SK-N-SH treated with all-trans-retinoic acid at 6 μM for 48 hours (cell line): ENCODE results near the gene AREL1.

Experiments
- ATAC-seq: fragments of 200-7000 bp; cut with Tn5 transposase; 3 replicates; pipeline ENCODE4 v1.9.1; 2020; ENCODE audit warnings: mild to moderate bottlenecking, moderate library complexity
- ARNTL ChIP-seq: fragments of 450-650 bp; formaldehyde crosslinking; IDR thresholded peaks from 2 replicates; pipeline ENCODE4 v1.5.0; 2020; ENCODE audit warnings: low read depth, mild to moderate bottlenecking, moderate library complexity, borderline replicate concordance
- BACH2 ChIP-seq: fragments of 250-450 bp; sonication (Bioruptor Pico); IDR thresholded peaks from 2 replicates; pipeline ENCODE4 v1.9.0; 2021; ENCODE audit warnings: mild to moderate bottlenecking, borderline replicate concordance
- CSDC2 ChIP-seq: fragments of 250-450 bp; sonication (Bioruptor Pico); IDR thresholded peaks from 2 replicates; pipeline ENCODE4 v1.5.0; 2020; ENCODE audit warnings: mild to moderate bottlenecking, moderate library complexity
- ESRRG ChIP-seq: fragments of 250-450 bp; sonication (Bioruptor Pico); IDR thresholded peaks from 2 replicates; pipeline ENCODE4 v1.6.1; 2021; ENCODE audit warnings: mild to moderate bottlenecking
- GLIS3 ChIP-seq: fragments of 250-450 bp; sonication (Bioruptor Pico); IDR thresholded peaks from 2 replicates; pipeline ENCODE4 v1.5.0; 2020; ENCODE audit warnings: mild to moderate bottlenecking, moderate library complexity
- OSR1 ChIP-seq: fragments of 250-450 bp; sonication (Bioruptor Pico); IDR thresholded peaks from 2 replicates; pipeline ENCODE4 v1.8.0; 2022; ENCODE audit warnings: moderate library complexity, mild to moderate bottlenecking, inconsistent platforms
- SNAI2 ChIP-seq: fragments of 250-450 bp; sonication (Bioruptor Pico); IDR thresholded peaks from 2 replicates; pipeline ENCODE4 v1.5.0; 2020; ENCODE audit warnings: mild to moderate bottlenecking, moderate library complexity
- TCF4 ChIP-seq: fragments of 250-450 bp; sonication (Bioruptor Pico); IDR thresholded peaks from 2 replicates; pipeline ENCODE4 v1.8.0; 2021; ENCODE audit warnings: mild to moderate bottlenecking, moderate library complexity, borderline replicate concordance
- TOX ChIP-seq: fragments of 250-450 bp; sonication (Bioruptor Pico); IDR thresholded peaks from 2 replicates; pipeline ENCODE4 v1.8.0; 2021; ENCODE audit warnings: mild to moderate bottlenecking, moderate library complexity, borderline replicate concordance
- ZC3H10 ChIP-seq: fragments of 250-450 bp; sonication (Bioruptor Pico); IDR thresholded peaks from 2 replicates; pipeline ENCODE4 v1.5.1; 2021; ENCODE audit warnings: mild to moderate bottlenecking, moderate library complexity
- ZFP3 ChIP-seq: fragments of 250-450 bp; sonication (Bioruptor Pico); IDR thresholded peaks from 2 replicates; pipeline ENCODE4 v1.5.0; 2020; ENCODE audit warnings: mild to moderate bottlenecking, moderate library complexity
- ZFP30 ChIP-seq: fragments of 450-650 bp; formaldehyde crosslinking; IDR thresholded peaks from 2 replicates; pipeline ENCODE4 v1.5.0; 2022; ENCODE audit warnings: mild to moderate bottlenecking, moderate library complexity
- ZNF70 ChIP-seq: fragments of 450-650 bp; formaldehyde crosslinking; IDR thresholded peaks from 2 replicates; pipeline ENCODE4 v1.5.0; 2020; ENCODE audit warnings: mild to moderate bottlenecking, moderate library complexity
- ZNF8 ChIP-seq: fragments of 450-650 bp; formaldehyde crosslinking; IDR thresholded peaks from 2 replicates; pipeline ENCODE4 v1.5.0; 2020; ENCODE audit warnings: mild to moderate bottlenecking, moderate library complexity
- TF ChIP-seq, protein P1 (sequence below): fragments of 250-450 bp; sonication (Bioruptor Pico); IDR thresholded peaks from 2 replicates; pipeline ENCODE4 v1.5.1; 2021; ENCODE audit warnings: mild to moderate bottlenecking, moderate library complexity
- TF ChIP-seq, protein P2 (sequence below): fragments of 250-450 bp; sonication (Bioruptor Pico); IDR thresholded peaks from 2 replicates; pipeline ENCODE4 v1.8.0; 2021; ENCODE audit warnings: low read depth, mild to moderate bottlenecking, moderate library complexity, borderline replicate concordance
- TF ChIP-seq, protein P3 (sequence below): fragments of 250-450 bp; sonication (Bioruptor Pico); IDR thresholded peaks from 2 replicates; pipeline ENCODE4 v1.5.1; 2020; ENCODE audit warnings: low read depth, mild to moderate bottlenecking, moderate library complexity
- TF ChIP-seq, protein P4 (sequence below): fragments of 250-450 bp; sonication (Bioruptor Pico); IDR thresholded peaks from 2 replicates; pipeline ENCODE4 v1.8.0; 2020; ENCODE audit warnings: mild to moderate bottlenecking, moderate library complexity, borderline replicate concordance

Gene AREL1

DNA sequence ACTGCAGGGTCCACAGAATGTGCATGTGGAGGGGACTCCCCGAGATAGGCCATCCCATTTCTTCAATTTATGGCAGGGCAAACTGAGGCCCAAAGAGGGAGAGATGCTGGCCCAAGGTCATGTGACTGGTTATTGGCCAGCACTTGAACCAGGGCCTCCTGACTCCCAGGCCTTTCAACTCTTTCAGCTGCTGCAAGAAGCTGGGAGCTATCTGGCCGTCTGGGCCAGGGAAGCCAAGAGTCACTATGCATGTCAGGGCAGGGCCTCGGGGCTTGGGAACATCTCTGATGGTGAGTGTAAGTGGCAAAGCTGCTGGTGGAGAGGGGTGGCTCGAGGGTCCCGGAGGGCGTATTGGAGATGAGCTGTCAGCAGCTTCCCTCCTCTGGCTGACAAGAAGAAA, 91.3 kb downstream of the AREL1 start:
- no peak for ATAC-seq
- TF ChIP-seq, protein P1, sequence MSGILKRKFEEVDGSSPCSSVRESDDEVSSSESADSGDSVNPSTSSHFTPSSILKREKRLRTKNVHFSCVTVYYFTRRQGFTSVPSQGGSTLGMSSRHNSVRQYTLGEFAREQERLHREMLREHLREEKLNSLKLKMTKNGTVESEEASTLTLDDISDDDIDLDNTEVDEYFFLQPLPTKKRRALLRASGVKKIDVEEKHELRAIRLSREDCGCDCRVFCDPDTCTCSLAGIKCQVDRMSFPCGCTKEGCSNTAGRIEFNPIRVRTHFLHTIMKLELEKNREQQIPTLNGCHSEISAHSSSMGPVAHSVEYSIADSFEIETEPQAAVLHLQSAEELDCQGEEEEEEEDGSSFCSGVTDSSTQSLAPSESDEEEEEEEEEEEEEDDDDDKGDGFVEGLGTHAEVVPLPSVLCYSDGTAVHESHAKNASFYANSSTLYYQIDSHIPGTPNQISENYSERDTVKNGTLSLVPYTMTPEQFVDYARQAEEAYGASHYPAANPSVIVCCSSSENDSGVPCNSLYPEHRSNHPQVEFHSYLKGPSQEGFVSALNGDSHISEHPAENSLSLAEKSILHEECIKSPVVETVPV, result no peak
- TF ChIP-seq ESRRG (no peak), TCF4 (CRISPR knock-in tag) (no peak), ZNF70 (no peak), BACH2 (CRISPR knock-in tag) (no peak), SNAI2 (CRISPR knock-in tag) (no peak), OSR1 (CRISPR knock-in tag) (no peak), TOX (CRISPR knock-in tag) (no peak)
- TF ChIP-seq, protein P2, sequence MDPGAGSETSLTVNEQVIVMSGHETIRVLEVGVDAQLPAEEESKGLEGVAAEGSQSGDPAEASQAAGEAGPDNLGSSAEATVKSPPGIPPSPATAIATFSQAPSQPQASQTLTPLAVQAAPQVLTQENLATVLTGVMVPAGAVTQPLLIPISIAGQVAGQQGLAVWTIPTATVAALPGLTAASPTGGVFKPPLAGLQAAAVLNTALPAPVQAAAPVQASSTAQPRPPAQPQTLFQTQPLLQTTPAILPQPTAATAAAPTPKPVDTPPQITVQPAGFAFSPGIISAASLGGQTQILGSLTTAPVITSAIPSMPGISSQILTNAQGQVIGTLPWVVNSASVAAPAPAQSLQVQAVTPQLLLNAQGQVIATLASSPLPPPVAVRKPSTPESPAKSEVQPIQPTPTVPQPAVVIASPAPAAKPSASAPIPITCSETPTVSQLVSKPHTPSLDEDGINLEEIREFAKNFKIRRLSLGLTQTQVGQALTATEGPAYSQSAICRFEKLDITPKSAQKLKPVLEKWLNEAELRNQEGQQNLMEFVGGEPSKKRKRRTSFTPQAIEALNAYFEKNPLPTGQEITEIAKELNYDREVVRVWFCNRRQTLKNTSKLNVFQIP (CRISPR knock-in tag), result no peak
- TF ChIP-seq, protein P3, sequence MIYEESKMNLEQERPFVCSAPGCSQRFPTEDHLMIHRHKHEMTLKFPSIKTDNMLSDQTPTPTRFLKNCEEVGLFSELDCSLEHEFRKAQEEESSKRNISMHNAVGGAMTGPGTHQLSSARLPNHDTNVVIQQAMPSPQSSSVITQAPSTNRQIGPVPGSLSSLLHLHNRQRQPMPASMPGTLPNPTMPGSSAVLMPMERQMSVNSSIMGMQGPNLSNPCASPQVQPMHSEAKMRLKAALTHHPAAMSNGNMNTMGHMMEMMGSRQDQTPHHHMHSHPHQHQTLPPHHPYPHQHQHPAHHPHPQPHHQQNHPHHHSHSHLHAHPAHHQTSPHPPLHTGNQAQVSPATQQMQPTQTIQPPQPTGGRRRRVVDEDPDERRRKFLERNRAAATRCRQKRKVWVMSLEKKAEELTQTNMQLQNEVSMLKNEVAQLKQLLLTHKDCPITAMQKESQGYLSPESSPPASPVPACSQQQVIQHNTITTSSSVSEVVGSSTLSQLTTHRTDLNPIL, result no peak
- TF ChIP-seq, protein P4, sequence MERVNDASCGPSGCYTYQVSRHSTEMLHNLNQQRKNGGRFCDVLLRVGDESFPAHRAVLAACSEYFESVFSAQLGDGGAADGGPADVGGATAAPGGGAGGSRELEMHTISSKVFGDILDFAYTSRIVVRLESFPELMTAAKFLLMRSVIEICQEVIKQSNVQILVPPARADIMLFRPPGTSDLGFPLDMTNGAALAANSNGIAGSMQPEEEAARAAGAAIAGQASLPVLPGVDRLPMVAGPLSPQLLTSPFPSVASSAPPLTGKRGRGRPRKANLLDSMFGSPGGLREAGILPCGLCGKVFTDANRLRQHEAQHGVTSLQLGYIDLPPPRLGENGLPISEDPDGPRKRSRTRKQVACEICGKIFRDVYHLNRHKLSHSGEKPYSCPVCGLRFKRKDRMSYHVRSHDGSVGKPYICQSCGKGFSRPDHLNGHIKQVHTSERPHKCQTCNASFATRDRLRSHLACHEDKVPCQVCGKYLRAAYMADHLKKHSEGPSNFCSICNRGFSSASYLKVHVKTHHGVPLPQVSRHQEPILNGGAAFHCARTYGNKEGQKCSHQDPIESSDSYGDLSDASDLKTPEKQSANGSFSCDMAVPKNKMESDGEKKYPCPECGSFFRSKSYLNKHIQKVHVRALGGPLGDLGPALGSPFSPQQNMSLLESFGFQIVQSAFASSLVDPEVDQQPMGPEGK, result no peak
- TF ChIP-seq, all 23 proteins: peak for 0

DNA sequence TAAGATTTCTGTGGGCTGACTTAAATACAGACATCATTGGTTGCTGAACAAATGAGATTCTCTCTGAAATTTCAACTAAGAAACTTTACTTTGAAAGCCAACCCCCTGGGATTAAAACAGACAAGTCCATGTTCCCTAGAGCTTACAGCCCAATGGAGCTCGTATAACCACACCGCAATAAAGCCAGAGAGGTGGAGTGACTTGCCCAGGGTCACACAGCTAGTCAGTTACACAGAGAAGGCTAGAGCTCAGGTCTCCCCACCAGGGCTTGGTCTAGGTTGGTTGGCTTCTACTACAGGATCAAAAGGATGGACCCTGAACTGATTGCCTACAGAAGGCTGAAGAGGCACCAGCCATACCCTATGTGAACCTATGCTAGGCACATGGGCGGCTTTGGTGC, 92.0 kb downstream of the AREL1 start:
- no peak for ATAC-seq
- no peak for TF ChIP-seq ESRRG
- no peak for TF ChIP-seq ZFP3
- TF ChIP-seq ZNF8 (CRISPR knock-in tag), result no peak
- TF ChIP-seq OSR1 (CRISPR knock-in tag), result no peak
- TF ChIP-seq ZNF70, result no peak
- no peak for TF ChIP-seq ZC3H10 (CRISPR knock-in tag)
- TF ChIP-seq BACH2 (CRISPR knock-in tag), result no peak
- TF ChIP-seq, protein P2 (CRISPR knock-in tag), result no peak
- TF ChIP-seq ARNTL (CRISPR knock-in tag), result no peak
- TF ChIP-seq TOX (CRISPR knock-in tag), result no peak
- TF ChIP-seq ZFP30 (CRISPR knock-in tag), result no peak
- TF ChIP-seq CSDC2 (CRISPR knock-in tag), result no peak
- TF ChIP-seq GLIS3 (CRISPR knock-in tag), result no peak
- TF ChIP-seq, all 23 proteins: peak for 0

DNA sequence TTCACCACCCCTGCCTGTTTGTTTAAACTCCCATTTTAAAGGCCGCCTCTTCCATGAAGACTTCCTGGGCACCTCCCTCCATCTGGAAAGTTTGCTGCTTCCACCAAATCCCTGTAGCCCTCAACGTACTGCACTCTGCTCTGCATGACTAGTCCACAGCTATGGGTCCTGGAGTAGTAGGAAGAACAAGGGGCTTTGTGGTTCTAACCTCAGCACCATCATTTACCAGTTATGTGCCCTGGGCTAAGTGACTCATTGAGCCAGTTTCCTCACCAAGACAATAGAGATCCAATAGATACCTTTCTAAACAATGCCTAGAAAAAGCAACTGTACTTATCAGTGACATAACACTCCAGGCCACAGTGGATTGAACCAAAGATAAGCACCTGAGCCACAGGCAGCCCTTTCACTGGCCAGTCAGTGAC, 92.4 kb downstream of the AREL1 start:
- peak; percentile 39 for ATAC-seq
- no peak for TF ChIP-seq ZNF70

DNA sequence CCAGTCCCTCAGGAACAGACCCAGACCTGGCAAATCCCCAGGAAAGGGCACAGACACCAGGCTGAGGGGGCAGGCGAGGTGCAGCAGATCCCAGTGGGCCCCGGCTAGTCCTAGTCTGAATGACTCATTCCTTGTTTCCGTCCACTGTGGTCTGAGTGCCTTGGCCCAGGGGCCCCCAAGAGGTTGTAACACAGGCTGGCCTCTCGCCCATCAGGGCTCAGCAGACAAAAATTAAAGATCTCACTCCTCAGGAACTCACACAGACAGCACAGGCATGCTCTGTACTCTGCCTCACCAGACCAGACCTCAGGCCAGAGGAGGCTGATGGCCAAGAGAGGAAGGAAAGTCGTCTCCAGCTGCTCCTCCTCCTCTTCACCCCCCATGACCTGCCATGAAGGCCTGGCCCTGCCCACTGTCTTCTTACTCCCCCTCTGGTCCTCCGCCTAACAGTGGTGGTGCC, 93.2 kb downstream of the AREL1 start:
- peak; percentile 87 for ATAC-seq
- TF ChIP-seq, protein P2 (CRISPR knock-in tag), result no peak
- TF ChIP-seq, protein P4, result peak; percentile 20; the same call in 1 of the 2 replicates
- TF ChIP-seq CSDC2 (CRISPR knock-in tag), result no peak
